BJ (cell line): Measurements from ENCODE around the gene PCDH9. TPM values are rescaled to one million over a fixed set of nuclear protein-coding genes. Genes with fewer than 3 reads are reported as not detected.

ENCODE experiments used
- CTCF ChIA-PET: fragments of 350-600 bp; formaldehyde crosslinking; extraction: SDS; loops from one replicate; lab custom pipeline; 2021; ENCODE audit warnings: antibody characterized with exemption, inconsistent platforms; lab: Yijun Ruan, JAX
- POLR2A ChIA-PET: fragments of 300-600 bp; sonication (Branson Sonifier 250); formaldehyde crosslinking; extraction: SDS; loops from one replicate; lab custom pipeline; 2021; ENCODE audit warnings: antibody characterized with exemption; lab: Charles Lee
- DNase-seq: peaks from one replicate; pipeline ENCODE4 v3.0.0-alpha.2; 2011; ENCODE audit warnings: low read depth
- H3K27me3 ChIP-seq: 2 replicates; pipeline ENCODE4 v1.6.0; 2011; ENCODE audit warnings: low read length; ENCODE audit not compliant: control insufficient read depth, insufficient read depth
- H3K36me3 ChIP-seq: 2 replicates; pipeline ENCODE4 v1.5.1; 2011; ENCODE audit warnings: low read length; ENCODE audit not compliant: control insufficient read depth, insufficient read depth
- H3K4me3 ChIP-seq: 2 replicates; pipeline ENCODE4 v1.5.1; 2011; ENCODE audit warnings: low read depth, mild to moderate bottlenecking, control low read depth, low read length
- CTCF ChIP-seq: IDR thresholded peaks from 2 replicates; pipeline ENCODE4 v1.5.1; 2011; ENCODE audit warnings: low read depth, mild to moderate bottlenecking, control low read depth, inconsistent platforms, low read length, moderate library complexity; ENCODE audit not compliant: insufficient read depth
- polyA plus RNA-seq: library from polyadenylated mRNA; depleted of rRNA; stranded (reverse); fragments of >200 nt; gene quantifications from 2 replicates; pipeline ENCODE4 v1.2.3, GENCODE V29; 2011

Gene PCDH9
- polyA plus RNA-seq, 1 experiment, result 2.3 TPM

- POLR2A ChIA-PET, result no interaction called here
- H3K27me3 ChIP-seq, result no peaks in the 10 kb centered on the region
- no peak overlapping the region for H3K4me3 ChIP-seq
- DNase-seq, result no peak
- no peaks in the 10 kb centered on the region for H3K36me3 ChIP-seq
- CTCF ChIA-PET, result interaction anchor here (1.6 kb wide), 1 partner anchor 62 kb away, joined by 3 read pairs; no protein-coding TSS in a partner anchor
- no peak for TF ChIP-seq CTCF
These were observed 548.7 kb downstream of the PCDH9 start for GRCh38 chr13:66681403-66681802.

GRCh38 chr13:66680031-66680430, 550.1 kb downstream of the PCDH9 start:
- TF ChIP-seq CTCF, result no peak
- Histone ChIP-seq H3K36me3 (no peaks in the 10 kb centered on the region), H3K27me3 (no peaks in the 10 kb centered on the region), H3K4me3 (no peak overlapping the region)
- POLR2A ChIA-PET, result no interaction called here
- DNase-seq, result no peak
- CTCF ChIA-PET, result interaction anchor here (0.6 to 1.3 kb wide), 3 partner anchors 10 to 447 kb away, joined by 3 to 5 read pairs (median 3); no protein-coding TSS in a partner anchor

- DNase-seq, result no peak
- no peak for TF ChIP-seq CTCF
- H3K4me3 ChIP-seq, result no peak overlapping the region
- POLR2A ChIA-PET, result no interaction called here
- no peaks in the 10 kb centered on the region for H3K36me3 ChIP-seq
- no peaks in the 10 kb centered on the region for H3K27me3 ChIP-seq
- CTCF ChIA-PET, result no interaction called here
These were observed 554.5 kb downstream of the PCDH9 start for GRCh38 chr13:66675620-66676019.

- H3K36me3 ChIP-seq, result no peaks in the 10 kb centered on the region
- CTCF ChIA-PET, result no interaction called here
- peak; percentile 68 for DNase-seq
- H3K27me3 ChIP-seq, result no peaks in the 10 kb centered on the region
- no peak for TF ChIP-seq CTCF
- POLR2A ChIA-PET, result no interaction called here
- no peak overlapping the region for H3K4me3 ChIP-seq
These were observed 556.7 kb downstream of the PCDH9 start for GRCh38 chr13:66673401-66673800.

GRCh38 chr13:66665991-66666390, 564.1 kb downstream of the PCDH9 start:
- CTCF ChIA-PET, result interaction anchor here (0.5 kb wide), 1 partner anchor 17 kb away, joined by 3 read pairs; no protein-coding TSS in a partner anchor
- TF ChIP-seq CTCF, result no peak
- POLR2A ChIA-PET, result no interaction called here
- peak; percentile 24 for DNase-seq
- Histone ChIP-seq H3K27me3 (no peaks in the 10 kb centered on the region), H3K36me3 (no peaks in the 10 kb centered on the region), H3K4me3 (no peak overlapping the region)
